ENCODE measurements around the gene KCNIP4.

Gene KCNIP4

GRCh38 chr4:21685911-21686310 lies 262.7 kb downstream of the KCNIP4 start:
- DNase-seq (ENCODE audit: low read depth), result no peak

- no peak for DNase-seq (ENCODE audit: low read depth)
Observed at GRCh38 chr4:21680326-21680898, 268.2 kb downstream of the KCNIP4 start.

GRCh38 chr4:21678711-21679110 lies 269.9 kb downstream of the KCNIP4 start:
- no peak for DNase-seq (ENCODE audit: low read depth)

- DNase-seq (ENCODE audit: low read depth), result no peak
Observed at GRCh38 chr4:21677173-21677572, 271.4 kb downstream of the KCNIP4 start.

- no peak for DNase-seq (ENCODE audit: low read depth)
Observed at GRCh38 chr4:21664355-21664754, 284.2 kb downstream of the KCNIP4 start.

GRCh38 chr4:21656832-21657231 lies 291.7 kb downstream of the KCNIP4 start:
- no peak for DNase-seq (ENCODE audit: low read depth)

- DNase-seq (ENCODE audit: low read depth), result no peak
Observed at GRCh38 chr4:21655031-21655430, 293.5 kb downstream of the KCNIP4 start.

GRCh38 chr4:21652508-21653231 lies 295.9 kb downstream of the KCNIP4 start:
- no peak for DNase-seq (ENCODE audit: low read depth)

- no peak for DNase-seq (ENCODE audit: low read depth)
Observed at GRCh38 chr4:21649391-21650090, 299.0 kb downstream of the KCNIP4 start.

GRCh38 chr4:21645776-21646175 lies 302.8 kb downstream of the KCNIP4 start:
- no peak for DNase-seq (ENCODE audit: low read depth)

GRCh38 chr4:21641696-21642095 lies 306.9 kb downstream of the KCNIP4 start:
- no peak for DNase-seq (ENCODE audit: low read depth)

GRCh38 chr4:21638171-21638725 lies 310.3 kb downstream of the KCNIP4 start:
- DNase-seq (ENCODE audit: low read depth), result no peak

- DNase-seq (ENCODE audit: low read depth), result no peak
Observed at GRCh38 chr4:21628916-21629610, 319.5 kb downstream of the KCNIP4 start.

- DNase-seq (ENCODE audit: low read depth), result no peak
Observed at GRCh38 chr4:21628116-21628670, 320.4 kb downstream of the KCNIP4 start.

- DNase-seq (ENCODE audit: low read depth), result no peak
Observed at GRCh38 chr4:21625447-21625846, 323.1 kb downstream of the KCNIP4 start.

GRCh38 chr4:21605006-21605405 lies 343.6 kb downstream of the KCNIP4 start:
- no peak for DNase-seq (ENCODE audit: low read depth)

- no peak for DNase-seq (ENCODE audit: low read depth)
Observed at GRCh38 chr4:21596521-21596920, 352.1 kb downstream of the KCNIP4 start.

- no peak for DNase-seq (ENCODE audit: low read depth)
Observed at GRCh38 chr4:21593671-21594001, 354.9 kb downstream of the KCNIP4 start.

- DNase-seq (ENCODE audit: low read depth), result peak; percentile 0
Observed at GRCh38 chr4:21592970-21593670, 355.5 kb downstream of the KCNIP4 start.

- no peak for DNase-seq (ENCODE audit: low read depth)
Observed at GRCh38 chr4:21577056-21577455, 371.5 kb downstream of the KCNIP4 start.

- DNase-seq (ENCODE audit: low read depth), result no peak
Observed at GRCh38 chr4:21571100-21571499, 377.5 kb downstream of the KCNIP4 start.

- DNase-seq (ENCODE audit: low read depth), result no peak
Observed at GRCh38 chr4:21569638-21570037, 378.9 kb downstream of the KCNIP4 start.

Measured in GM04503 (cell line).